Cardiac fibroblast (primary cell): Measurements from ENCODE around the gene GPC3.

Experiments used
- DNase-seq, 2 donors: peaks; one replicate each; pipeline versions ENCODE4 v3.0.0 to v3.0.0-alpha.2; 2010; ENCODE audit warnings: low read depth in 2 of 2
- H3K4me3 ChIP-seq, 2 donors: replicated peaks in 1 of 2; 1 replicate in 1 of 2; 2 replicates in 1 of 2; pipeline ENCODE4 v1.5.1; 2011; ENCODE audit warnings: low read depth in 2 of 2, low read length in 2 of 2, mild to moderate bottlenecking in 2 of 2, moderate library complexity in 1 of 2
- CTCF ChIP-seq: IDR thresholded peaks from one replicate; pipeline ENCODE4 v1.5.1; 2011; ENCODE audit warnings: low read depth, mild to moderate bottlenecking, low read length, inconsistent platforms

GPC3 gene

GRCh38 chrX:133611676-133612075, 373.7 kb downstream of the GPC3 start:
- no peak for DNase-seq
- no peak for TF ChIP-seq CTCF
- no peak overlapping the region for H3K4me3 ChIP-seq

GRCh38 chrX:133610056-133610455, 375.3 kb downstream of the GPC3 start:
- no peak for TF ChIP-seq CTCF
- DNase-seq: no peak
- H3K4me3 ChIP-seq: no peak overlapping the region

GRCh38 chrX:133609166-133609565, 376.2 kb downstream of the GPC3 start:
- no peak for DNase-seq
- no peak for TF ChIP-seq CTCF
- no peak overlapping the region for H3K4me3 ChIP-seq

- DNase-seq: peak; percentile 6 to 29
- no peak for TF ChIP-seq CTCF
- no peak overlapping the region for H3K4me3 ChIP-seq
These were observed 377.0 kb downstream of the GPC3 start for GRCh38 chrX:133608406-133608805.

- no peak for DNase-seq
- no peak for TF ChIP-seq CTCF
- H3K4me3 ChIP-seq: no peak overlapping the region
These were observed 377.7 kb downstream of the GPC3 start for GRCh38 chrX:133607419-133608348.

- DNase-seq: no peak
- no peak for TF ChIP-seq CTCF
- no peak overlapping the region for H3K4me3 ChIP-seq
These were observed 378.4 kb downstream of the GPC3 start for GRCh38 chrX:133606990-133607389.
